GM15510 (cell line): Measurements from ENCODE around the gene ZBTB1.

Source experiments
- POLR2A ChIP-seq: IDR thresholded peaks from 3 replicates; pipeline ENCODE4 v1.6.1; 2011; ENCODE audit warnings: borderline replicate concordance; ENCODE audit not compliant: insufficient read length; ENCODE audit errors: extremely low read depth

ZBTB1 gene

DNA sequence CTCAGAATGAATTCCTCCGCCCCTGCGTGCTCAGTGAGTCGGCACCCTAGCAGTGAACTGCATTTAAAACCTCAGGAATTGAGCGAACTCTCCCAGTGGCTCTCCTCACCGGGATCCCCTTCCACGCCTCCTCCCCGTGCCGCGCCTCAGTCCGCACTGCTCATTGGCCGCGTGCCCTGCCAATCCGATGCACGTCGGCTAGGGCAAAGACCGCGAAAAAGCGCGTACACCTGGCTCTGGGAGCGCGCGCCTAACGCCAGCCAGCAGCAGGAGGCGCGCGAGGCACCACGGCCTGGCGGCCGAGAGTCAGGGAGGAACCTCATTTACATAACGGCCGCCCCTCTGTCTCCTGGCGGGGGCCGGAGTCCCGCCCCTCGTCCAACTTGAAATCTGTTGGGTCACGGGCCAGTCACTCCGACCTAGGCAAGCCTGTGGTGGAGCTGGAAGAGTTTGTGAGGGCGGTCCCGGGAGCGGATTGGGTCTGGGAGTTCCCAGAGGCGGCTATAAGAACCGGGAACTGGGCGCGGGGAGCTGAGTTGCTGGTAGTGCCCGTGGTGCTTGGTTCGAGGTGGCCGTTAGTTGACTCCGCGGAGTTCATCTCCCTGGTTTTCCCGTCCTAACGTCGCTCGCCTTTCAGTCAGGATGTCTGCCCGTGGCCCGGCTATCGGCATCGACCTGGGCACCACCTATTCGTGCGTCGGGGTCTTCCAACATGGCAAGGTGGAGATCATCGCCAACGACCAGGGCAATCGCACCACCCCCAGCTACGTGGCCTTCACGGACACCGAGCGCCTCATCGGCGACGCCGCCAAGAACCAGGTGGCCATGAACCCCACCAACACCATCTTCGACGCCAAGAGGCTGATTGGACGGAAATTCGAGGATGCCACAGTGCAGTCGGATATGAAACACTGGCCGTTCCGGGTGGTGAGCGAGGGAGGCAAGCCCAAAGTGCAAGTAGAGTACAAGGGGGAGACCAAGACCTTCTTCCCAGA lies 35.9 kb downstream of the ZBTB1 start, which contains the start of gene HSPA2:
Gene HSPA2, plus strand, starts transcription at position 534 of the 995 bp plus-strand sequence. Its CDS starts 109 bp downstream, at position 643.
- peak; percentile 83 for TF ChIP-seq POLR2A

DNA sequence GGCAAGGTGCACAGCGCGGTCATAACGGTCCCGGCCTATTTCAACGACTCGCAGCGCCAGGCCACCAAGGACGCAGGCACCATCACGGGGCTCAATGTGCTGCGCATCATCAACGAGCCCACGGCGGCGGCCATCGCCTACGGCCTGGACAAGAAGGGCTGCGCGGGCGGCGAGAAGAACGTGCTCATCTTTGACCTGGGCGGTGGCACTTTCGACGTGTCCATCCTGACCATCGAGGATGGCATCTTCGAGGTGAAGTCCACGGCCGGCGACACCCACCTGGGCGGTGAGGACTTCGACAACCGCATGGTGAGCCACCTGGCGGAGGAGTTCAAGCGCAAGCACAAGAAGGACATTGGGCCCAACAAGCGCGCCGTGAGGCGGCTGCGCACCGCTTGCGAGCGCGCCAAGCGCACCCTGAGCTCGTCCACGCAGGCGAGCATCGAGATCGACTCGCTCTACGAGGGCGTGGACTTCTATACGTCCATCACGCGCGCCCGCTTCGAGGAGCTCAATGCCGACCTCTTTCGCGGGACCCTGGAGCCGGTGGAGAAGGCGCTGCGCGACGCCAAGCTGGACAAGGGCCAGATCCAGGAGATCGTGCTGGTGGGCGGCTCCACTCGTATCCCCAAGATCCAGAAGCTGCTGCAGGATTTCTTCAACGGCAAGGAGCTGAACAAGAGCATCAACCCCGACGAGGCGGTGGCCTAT lies 36.8 kb downstream of the ZBTB1 start:
- no peak for TF ChIP-seq POLR2A

DNA sequence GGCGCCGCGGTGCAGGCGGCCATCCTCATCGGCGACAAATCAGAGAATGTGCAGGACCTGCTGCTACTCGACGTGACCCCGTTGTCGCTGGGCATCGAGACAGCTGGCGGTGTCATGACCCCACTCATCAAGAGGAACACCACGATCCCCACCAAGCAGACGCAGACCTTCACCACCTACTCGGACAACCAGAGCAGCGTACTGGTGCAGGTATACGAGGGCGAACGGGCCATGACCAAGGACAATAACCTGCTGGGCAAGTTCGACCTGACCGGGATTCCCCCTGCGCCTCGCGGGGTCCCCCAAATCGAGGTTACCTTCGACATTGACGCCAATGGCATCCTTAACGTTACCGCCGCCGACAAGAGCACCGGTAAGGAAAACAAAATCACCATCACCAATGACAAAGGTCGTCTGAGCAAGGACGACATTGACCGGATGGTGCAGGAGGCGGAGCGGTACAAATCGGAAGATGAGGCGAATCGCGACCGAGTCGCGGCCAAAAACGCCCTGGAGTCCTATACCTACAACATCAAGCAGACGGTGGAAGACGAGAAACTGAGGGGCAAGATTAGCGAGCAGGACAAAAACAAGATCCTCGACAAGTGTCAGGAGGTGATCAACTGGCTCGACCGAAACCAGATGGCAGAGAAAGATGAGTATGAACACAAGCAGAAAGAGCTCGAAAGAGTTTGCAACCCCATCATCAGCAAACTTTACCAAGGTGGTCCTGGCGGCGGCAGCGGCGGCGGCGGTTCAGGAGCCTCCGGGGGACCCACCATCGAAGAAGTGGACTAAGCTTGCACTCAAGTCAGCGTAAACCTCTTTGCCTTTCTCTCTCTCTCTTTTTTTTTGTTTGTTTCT lies 37.6 kb downstream of the ZBTB1 start:
- no peak for TF ChIP-seq POLR2A

DNA sequence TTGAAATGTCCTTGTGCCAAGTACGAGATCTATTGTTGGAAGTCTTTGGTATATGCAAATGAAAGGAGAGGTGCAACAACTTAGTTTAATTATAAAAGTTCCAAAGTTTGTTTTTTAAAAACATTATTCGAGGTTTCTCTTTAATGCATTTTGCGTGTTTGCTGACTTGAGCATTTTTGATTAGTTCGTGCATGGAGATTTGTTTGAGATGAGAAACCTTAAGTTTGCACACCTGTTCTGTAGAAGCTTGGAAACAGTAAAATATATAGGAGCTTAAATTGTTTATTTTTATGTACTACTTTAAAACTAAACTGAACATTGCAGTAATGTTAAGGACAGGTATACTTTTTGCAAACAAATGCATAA lies 38.2 kb downstream of the ZBTB1 start:
- TF ChIP-seq POLR2A = no peak

DNA sequence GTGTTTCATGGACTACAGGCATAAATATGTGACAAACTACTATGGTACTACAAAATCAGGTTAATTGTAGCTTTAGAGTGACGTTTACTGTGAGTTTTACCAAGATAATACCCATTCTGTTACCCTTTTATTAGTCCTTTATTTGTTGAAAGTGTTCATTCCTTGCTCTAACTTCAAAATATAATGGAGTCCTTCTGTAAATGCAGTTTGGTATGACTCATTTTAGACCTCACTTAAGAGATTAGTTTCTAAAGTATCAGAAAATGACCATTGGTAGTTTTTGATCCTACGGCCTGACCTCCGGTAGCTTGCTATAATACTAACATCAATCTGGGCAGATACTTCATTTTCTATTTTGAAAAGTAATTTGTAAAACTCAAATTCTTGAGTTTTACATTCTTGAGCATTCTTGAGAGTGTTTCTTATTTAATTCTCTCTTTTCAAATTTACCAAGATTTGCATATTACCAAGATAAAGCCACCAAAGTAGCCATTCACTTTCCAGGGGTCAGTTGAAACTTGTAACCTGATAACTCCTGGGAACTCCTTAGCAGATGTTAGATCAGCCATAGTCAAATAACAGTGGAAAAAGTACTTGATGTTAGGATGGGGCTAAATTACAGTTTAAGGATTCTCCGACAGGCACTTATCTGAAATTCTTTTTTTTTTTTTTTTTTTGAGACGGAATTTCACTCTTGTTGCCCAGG lies 40.2 kb downstream of the ZBTB1 start:
- TF ChIP-seq POLR2A = no peak

DNA sequence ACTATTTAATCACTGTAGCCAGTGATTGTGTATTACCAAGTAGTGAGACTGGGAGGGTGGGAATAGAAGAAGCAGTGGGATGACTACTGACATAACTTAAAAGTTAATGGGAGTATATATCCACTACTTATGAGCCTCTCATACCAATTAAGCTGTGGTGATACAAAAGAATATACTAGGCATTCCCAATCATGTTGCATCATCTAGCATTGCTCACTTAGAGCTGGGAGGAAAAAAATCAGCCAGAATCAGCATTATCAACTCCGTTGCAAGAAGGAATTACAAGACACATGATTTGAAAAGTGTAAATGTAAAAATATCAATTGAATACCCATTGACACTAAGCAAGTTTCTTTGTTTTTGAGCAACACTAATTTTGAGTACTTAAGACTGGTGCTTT lies 44.4 kb downstream of the ZBTB1 start:
- TF ChIP-seq POLR2A = no peak

DNA sequence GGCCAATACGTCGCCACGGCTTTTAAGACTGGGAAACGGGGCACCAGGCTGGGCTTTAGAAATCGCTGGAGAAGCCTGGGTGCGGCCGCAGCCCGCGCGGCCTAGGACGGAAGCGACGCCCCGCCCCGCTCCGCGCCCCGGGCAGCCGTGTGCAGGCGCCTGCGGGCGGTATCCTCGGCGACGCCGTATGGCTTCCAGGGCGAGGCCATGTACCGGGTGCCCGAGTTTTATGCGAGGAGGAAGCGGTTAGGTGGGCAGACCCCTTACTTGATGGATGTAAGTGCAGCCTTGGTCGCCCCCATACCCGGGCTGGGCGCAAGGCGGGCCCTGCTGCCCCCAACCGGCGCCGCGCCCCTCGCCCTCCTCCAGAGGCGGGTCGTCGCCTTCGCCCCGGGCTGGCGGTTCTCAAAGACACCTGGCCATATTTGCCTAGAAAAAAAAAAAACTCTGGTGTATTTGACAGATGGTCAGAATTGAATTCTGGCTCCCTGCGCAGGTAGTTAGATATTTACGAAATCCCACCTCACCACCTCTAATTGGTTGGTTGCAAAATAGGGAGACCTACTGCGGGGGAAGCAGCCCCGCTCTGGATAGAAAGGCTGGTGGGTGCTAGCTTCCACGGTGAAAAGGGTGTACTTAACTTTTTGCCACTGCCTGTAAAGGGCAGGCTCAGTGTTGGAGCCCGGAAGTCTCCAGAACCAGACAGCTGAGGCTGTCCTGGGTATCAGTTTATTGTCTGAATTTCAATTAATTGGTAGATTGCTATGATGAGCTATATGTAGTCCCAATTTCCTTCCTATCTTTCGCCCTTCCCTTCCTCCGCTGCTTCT lies 45.4 kb downstream of the ZBTB1 start, which contains the start of gene PPP1R36:
Gene PPP1R36, plus strand, starts transcription at position 171 of the 830 bp plus-strand sequence. Its CDS starts 37 bp downstream, at position 208.
- no peak for TF ChIP-seq POLR2A

DNA sequence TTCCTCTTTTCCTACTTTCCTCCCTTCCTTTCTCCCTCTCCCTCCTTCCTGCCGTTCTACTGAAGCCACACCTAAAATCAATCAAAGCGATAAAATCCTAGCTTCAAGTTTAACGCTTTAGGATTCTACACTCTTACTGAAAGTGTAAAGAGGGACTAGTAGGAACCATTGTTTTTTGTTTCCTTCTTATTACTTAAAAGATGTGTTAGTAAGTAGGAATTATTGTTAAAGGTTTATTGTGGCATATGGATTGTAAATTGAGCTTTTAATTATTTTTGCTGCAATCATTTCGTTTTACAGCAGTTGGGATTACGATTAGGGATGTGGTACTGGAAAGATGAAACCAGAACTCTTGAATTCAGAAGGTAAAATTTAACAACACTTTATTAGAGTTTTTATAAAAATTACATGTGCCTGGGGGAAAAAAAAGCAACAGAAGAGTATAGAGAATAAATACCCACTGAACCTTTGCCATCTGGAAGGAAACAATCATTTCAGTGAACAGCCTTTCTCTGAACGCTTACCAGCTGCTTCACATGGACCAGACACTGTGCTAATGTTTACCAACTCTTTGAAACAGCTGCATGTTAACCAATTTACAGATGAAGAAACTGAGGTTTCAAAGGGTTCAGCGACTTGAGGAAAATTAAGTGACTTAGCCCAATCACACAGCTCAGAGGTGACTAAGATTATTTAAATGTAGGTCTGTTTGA lies 46.2 kb downstream of the ZBTB1 start:
- TF ChIP-seq POLR2A = no peak

DNA sequence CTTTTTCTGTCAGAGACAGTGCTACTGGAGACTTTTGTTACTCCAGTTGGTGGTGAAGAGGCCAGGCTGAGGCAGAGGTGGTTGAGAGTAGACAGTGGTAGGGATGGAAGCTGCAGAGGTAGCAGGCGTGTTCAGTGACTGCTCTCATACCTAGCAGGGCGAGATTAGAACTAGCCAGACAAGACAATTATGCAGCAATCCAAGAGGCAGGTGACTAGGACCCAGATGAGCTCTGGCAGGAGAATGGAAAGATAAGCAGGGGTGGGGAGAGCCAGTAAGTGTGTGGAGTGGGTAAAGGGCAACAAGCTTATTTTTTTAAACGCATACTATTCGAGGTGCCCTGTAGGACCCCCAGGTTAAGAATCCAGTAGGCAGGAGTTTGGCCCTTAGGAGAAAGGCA lies 50.0 kb downstream of the ZBTB1 start:
- TF ChIP-seq POLR2A = no peak

DNA sequence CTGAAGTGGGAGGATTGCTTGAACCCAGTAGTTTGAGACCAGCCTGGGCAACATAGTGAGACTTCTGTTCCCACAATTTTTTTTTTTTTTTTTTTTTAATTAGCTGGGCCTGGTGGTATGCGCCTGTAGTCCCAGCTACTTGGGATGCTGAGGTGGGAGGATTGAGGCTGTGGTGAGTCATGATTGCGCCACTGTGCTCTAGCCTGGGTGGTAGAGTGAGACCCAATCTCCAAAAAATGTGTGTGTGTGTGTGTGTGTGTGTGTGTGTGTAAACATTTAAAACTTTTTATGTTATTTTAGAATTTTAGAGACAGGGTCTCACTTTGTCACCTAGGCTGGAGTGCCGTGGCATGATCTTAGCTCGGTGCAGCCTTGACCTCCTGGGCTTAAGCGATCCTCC lies 52.0 kb downstream of the ZBTB1 start:
- no peak for TF ChIP-seq POLR2A

DNA sequence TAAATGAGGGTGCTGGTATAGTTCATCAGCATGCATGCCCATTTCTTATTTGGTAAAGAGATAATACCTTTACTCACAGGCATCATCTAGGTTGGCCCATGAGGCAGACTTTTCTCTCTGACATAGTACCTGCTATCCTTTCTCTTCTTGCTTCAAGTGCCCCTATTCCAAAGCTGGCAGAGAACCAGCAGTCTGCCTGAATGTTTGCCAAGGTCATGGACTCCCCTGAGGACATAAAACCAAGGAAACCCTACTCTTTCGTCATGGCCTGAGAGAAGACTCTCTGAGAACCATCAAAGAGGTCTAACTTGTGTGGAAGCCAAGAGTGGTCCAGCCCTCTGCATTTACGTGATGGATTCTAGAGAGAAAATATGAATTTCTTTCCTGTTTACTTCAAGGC lies 57.1 kb downstream of the ZBTB1 start:
- TF ChIP-seq POLR2A = no peak

DNA sequence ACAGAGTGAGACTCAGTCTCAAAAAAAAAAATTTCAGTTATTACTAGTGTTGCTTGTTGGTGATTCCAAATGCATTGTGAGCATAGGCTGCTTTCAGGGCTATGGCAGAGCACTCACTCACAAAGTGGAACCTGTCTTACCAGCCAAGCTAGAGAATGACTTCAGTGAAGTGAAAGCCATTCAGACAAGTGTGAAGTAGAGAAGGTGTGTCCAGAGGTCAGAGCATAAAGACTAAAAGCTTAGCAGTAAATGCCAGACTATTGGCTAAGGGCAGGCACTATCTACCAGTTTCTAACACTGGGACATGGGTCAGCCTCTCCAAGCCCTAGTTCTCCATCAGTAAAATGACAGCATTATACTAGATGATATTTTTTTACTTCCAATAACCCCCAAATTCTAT lies 57.9 kb downstream of the ZBTB1 start:
- no peak for TF ChIP-seq POLR2A
